Muscle of arm (tissue), 12 donors: ENCODE results near the gene EEF1AKMT1. TPM values are rescaled to one million over a fixed set of nuclear protein-coding genes. Genes with fewer than 3 reads are reported as not detected.
"Not testable (repeated sequence)": the region's sequence is repeated elsewhere in the genome, so short reads cannot be mapped to it uniquely, and the experiment has no call there.

Source experiments
- DNase-seq: peaks from one replicate; pipeline ENCODE4 v3.0.0-alpha.2; 2013
- polyA plus RNA-seq, 12 donors: library from polyadenylated mRNA; unstranded; fragments of 120-200 nt; gene quantifications; one replicate each; pipeline ENCODE4 v1.2.1, GENCODE V29; 2013; ENCODE audit not compliant: insufficient read length in 12 of 12

EEF1AKMT1 gene
- polyA plus RNA-seq, 12 donors: 9.9 to 17.1 (median 13.8) TPM; not detected in 2

DNA sequence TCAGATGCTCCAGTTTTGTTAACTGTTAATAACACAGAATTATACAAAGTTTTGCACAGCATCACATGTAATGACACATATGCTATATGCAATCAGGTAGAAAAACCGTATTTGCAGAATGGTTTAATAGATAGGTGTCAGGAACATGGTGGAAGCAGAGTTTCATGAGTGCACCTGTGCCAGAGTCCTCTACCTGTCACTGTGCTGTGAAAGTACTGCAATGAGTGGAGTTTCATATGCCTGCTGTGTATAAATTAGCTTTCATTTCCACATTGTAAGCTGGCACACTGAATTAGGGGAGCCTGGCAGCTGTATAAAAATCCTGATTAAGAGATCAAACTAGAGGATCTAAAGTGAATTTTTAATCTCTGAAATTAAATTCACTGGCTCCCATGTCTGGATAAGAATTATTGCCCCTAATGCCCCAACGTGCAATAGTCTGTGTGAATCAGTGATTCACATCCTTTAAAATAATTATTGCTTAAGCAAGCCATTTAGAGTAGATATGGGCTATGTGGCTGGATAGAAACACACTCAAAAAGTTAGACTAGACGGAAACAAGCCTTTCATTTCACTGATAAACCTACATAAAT is 8.5 kb upstream of the EEF1AKMT1 start:
- no peak for DNase-seq

DNA sequence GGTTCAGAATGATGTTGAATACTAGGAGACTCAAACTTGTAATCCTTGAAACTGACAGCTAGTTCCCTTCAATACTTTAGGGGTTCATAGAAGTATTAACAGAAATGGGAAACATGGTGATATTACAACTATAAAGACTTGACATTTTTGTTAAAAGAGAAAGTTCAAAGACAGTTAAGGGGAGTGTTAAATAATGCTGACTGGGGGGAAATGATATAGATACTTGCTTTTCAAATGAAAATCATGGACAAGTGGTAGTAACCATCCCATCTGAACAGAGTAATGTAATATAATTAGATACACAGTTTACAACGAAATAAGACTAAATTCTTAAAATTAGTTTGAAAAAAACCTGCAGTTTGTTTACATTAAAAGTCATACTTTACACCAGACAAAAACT is 6.6 kb upstream of the EEF1AKMT1 start:
- no peak for DNase-seq

DNA sequence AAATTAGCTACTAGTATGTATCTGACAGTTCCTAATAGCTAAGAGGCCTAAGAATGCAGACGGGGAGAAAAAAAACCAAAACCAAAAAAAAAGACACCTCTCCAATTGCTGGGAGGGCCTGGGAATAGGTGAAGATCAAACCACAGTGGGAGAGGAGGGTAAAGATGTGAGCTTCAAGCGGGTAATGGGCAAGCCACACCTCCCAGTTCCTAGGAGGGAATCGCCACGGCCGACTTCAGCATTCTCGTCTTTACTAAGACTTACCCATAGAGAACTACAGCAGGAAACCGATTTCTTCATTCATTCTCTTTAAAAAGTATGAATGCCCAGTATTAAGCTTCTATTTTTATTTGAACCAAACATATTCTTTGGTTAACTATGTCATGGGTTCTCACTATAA is 5.6 kb upstream of the EEF1AKMT1 start:
- no peak for DNase-seq

DNA sequence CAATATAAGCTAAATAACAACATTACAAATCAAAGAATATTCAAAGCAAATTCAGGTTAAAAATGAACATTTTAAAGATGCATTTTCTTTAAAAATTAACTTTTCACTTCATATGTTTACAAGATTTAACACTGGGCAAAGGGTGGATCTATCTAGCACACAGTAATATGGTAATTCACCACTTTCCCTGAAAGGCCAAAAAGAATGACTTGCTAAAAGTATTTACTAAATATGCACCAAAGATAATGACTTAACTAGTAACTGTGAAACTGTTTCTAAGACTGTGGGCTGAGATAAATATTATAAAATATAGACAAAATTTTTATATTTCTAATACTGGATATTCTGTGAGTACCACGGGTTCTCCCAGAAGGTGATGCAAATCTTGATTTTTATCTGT is 4.5 kb upstream of the EEF1AKMT1 start:
- DNase-seq: no peak

DNA sequence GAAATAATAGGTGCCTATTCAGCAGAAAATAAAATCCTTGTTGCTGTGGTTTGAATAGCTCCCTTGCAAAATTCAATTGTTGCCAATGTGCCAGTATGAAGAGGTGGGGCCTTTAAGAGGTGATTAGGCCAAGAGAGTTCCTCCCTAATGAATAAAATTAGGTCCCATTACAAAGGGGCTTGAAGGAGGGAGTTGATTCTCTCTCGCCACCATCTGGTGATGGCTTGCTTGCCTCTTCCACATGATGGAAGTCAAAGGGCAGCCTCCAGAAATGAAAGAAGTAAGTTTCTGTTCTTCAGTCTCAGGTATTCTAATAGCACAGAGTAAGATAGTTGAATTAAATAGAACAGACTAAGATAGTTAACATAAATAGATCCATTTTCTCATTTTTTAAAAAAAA is 3.0 kb upstream of the EEF1AKMT1 start:
- DNase-seq: no peak

DNA sequence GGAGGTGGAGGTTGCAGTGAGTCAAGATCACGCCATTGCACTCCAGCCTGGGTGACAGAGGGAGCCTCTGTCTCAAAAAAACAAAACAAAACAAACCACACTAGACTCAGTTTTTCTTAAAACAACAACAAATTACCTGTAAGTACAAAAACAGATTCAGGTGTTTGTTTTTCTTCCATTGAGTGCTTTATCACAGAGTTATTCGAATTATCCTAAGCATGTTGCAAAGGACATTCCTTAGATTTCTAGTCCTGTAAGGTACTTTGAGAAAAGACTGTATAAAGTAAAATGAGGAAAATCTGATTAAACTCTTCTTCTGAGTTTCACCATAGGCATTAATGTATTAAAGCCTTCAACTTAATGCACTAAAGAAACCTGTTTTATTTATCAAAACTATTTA is 2.2 kb upstream of the EEF1AKMT1 start:
- no peak for DNase-seq

DNA sequence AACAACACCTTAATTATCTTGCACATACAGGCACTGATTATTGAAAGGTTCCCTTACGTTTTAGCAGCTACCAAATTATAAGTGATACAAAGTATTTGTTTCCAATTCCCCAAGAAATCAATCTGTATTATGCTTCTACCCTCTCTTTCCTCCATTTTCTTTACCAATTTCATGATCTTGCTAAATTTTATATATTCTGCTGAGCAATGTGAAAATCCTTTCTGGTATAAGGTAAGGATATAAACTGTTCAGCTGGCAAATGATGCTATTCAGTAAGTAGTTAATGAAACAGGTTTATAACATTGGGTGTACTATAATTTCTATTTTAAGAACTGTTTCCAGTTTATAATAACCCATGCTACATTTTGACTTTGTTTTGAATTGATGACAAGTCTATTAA is 985 bp upstream of the EEF1AKMT1 start:
- DNase-seq: no peak

DNA sequence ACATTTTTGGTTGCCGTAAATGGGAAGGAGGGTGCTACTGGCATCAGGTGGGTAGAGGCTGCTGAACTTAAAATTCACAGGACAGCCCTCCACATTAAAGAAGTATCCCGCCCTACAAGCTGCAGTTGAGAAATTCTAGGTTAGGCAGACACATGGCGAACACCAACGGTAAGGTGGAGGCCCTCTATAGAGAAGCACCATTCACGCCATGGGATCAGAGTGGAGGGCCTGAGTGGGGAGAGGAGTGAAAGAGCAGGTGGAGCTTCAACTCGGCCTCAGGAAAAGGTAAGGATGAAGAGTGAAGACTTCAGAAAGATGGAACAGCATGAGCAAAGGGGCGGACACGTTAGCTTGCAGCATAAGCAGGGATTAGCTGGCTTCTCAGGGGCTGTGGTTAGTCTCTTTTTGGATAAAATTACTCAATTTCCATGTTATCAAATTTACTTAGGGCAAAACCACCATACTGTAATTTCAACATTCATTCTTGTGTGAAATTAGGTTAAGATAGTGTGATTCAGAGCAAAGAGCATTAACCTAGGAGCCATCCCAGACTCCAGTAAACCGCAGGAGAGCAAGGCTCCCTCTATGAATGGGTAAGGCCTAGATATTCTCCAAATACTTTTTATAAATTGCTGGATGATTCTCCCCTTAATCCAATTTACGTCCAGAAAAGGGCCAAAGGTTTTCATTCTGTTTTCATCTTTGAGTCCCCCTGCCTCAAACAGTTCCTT is 1.2 kb downstream of the EEF1AKMT1 start:
- no peak for DNase-seq

DNA sequence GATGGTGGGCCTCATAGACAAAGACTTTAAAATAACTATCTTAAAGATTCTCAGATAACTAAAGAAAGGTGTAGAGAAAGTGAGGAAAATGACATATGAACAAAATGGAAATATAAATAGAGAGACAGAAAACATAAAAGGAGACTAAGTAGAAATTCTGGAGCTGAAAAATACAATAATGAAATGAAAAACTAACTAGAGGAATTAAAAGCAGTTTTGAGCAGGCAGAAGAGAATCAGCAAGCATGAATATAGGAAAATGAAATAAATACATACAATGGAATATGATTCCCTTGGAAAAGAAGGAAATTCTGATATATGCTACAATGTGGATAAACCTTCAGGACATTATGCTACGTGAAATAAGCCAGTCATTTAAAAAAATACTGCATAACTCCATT is 3.9 kb downstream of the EEF1AKMT1 start:
- no peak for DNase-seq

DNA sequence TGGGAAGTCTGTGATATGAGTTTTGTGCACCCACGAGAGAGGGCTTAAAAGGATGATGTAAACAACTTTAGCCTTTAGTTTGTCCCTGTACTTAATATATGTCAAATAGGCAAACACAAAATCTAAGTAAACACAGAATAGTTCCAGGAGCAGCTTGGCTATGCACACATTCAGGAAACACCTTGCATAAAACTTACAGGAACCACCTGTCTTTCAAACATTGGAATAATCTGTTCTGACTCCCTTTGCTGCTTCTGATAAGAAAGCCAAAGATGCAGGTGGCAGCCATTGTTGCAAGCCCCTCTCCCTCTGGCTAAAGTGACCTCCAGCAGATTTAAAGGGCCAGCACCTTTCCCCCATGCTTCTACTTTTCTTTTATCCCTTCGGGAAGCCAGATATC is 4.7 kb downstream of the EEF1AKMT1 start:
- DNase-seq: no peak

DNA sequence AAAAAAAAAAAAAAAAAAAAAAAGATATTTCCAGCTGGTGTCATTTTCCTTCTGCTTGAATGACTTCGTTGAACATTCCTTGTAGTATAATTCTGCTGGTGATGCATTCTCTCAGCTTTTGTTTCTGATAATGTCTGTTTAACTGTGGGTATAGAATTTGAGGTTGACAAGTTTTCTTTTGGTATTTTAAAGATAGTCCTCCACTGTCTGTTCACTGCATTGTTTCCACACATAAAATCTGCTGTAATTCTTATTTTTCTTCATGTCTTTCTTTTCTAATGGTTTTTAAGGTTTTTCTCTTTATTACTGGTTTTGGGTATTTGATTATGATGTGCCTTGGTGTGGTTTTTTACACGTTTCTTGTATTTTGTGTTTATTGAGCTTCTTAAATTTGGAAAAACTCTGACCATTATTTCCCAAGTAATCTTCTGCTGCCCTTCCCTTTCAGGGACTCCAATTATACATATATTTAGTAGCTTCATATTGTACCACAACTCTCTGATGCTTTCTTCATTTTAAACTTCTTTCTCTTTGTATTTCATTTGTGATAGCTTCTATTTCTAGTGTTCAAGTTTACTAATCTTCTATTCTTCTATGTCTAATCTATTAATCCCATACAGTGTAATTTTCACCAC is 6.3 kb downstream of the EEF1AKMT1 start:
- DNase-seq: no peak

DNA sequence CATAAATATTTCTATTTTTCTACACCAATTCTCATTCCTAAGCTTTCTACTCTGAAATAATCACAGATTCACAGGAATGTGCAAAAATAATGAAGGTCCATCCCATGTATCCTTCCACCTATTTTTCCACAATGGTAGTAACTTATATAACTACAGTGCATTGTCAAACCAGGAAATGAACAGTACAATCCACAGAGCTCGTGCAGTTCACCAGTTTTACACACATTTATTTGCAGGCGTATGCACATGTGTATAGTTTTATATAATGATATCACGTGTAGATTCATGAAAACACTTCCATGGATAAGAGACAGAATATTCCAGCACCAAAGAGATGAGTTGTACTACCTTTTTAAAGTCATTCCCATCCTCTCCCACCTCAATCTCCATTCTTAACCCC is 12.9 kb downstream of the EEF1AKMT1 start:
- DNase-seq: no peak

DNA sequence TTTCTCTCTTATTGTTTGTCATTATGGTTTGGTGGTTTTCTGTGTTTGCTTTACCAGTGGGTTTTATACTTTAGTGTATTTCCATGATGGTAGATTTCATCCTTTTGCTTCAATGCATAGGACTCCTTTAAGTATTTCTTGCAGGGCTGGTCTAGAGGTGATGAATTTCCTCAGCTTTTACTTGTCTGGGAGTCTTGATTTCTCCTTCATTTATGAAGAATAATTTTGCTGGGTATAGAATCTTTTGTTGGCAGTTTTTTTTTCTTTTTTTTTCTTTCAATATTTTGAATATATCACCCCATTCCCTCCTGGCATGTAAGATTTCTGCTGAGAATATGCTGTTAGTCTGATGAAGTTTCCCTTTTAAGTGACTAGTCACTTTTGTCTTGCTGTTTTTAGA is 19.8 kb downstream of the EEF1AKMT1 start:
- DNase-seq: no peak

DNA sequence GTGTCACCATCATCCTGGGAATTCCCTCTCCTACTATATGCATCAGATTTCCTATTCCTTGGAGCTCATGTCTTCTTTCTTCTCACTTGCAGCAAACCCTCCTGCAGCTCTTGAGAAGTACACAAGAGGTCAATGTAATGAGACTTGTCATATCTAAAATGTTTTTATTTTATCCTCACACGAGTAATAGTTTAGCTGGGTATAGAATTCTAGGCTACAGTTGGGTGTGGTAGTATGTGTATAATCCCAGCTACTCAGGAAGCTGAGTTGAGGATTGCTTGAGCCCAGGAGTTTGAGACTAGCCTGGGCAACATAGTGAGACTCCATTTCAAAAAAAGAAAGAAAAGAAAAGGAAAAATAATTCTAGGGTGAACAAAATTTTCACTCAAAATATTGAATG is 24.4 kb downstream of the EEF1AKMT1 start:
- DNase-seq: no peak

DNA sequence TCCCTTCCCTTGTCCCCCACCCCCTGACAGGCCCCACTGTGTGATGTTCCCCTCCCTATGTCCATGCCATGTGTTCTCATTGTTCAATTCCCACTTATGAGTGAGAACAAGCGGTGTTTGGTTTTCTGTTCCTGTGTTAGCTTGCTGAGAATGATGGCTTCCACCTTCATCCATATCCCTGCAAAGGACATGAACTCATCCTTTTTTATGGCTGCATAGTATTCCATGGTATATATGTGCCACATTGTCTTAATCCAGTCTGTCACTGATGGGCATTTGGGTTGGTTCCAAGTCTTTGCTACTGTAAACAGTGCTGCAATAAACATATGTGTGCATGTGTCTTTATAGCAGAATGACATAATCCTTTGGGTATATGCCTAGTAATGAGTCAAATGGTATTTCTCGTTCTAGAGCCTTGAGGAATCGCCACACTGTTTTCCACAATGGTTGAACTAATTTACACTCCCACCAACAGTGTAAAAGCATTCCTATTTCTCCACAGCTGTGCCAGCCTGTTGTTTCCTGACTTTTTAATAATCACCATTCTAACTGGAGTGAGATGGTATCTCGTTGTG is 29.8 kb downstream of the EEF1AKMT1 start:
- not testable (repeated sequence) for DNase-seq

DNA sequence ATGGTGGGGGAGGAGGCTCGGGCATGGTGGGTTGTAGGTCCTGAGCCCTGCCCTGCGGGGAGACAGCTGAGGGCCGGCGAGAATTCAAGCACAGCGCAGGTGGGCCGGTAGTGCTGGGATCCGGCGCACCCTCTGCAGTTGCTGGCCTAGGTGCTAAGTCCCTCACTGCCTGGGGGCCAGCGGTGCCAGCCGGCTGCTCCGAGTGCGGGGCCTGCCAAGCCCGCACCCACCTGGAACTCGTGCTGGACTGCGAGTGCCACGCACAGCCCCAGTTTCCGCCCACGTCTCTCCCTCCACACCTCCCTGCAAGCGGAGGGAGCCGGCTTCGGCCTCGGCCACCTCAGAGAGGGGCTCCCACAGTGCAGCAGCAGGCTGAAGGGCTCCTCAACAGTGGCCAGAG is 33.7 kb downstream of the EEF1AKMT1 start:
- DNase-seq: no peak

DNA sequence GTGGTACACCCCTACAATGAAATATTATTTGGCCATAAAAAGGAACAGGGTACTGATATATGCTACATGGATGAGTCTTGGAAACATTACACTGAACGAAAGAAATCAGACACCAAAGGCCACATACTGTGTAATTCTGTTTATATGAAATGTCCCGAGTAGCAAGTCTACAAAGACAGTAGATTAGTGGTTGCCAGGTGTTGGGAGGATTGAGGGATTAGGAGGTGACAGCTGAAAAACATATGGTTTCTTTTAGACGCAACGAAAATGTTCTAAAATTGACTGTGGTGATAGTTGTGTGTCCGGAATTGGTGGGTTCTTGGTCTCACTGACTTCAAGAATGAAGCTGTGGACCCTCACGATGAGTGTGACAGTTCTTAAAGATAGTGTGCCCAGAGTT is 35.1 kb downstream of the EEF1AKMT1 start:
- DNase-seq: no peak

DNA sequence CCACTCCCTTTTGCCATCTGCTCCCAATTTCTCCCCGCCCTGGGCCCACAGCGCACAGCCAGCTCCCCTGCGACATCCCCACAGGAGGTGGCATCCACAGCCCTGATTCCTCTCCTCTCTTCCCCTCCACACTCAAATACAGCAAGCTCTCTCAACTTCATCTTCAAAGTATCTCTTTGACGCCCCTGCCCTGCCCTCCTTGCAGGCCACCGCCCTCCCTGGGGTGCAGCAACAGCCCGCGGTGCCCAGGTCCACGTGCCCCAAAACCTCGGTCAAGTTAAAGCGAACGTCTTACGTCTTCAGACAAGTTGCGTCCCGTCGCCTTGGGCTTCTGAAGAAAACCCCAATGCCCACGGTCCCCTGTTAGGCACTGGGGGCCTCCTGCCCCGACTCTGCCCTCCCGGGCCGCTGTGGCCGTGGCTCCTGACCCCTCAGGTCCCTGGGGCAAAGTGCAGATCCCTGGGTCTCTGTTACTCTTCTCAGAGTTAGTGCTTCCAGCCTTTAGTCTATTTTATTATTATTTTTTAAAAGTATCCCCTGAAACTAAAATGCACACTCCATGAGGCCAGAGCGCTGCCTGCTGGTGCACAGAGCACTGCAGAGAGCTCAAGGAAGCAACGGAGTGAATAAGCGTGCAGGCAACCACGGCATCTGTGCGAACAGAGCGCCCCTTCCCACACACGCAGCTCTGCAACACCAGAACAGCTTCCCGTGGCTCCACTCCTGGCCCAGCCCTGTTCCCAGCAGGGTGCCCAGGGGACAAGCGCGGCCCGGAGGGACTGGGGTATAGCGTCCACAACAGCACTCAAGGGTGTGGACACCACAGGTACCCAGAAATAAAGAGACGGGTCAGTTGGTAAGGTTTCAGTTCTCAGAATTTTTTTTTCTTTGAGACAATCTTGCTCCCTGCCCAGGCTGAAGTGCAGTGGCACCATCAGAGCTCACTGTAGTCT is 43.9 kb downstream of the EEF1AKMT1 start:
- no peak for DNase-seq

DNA sequence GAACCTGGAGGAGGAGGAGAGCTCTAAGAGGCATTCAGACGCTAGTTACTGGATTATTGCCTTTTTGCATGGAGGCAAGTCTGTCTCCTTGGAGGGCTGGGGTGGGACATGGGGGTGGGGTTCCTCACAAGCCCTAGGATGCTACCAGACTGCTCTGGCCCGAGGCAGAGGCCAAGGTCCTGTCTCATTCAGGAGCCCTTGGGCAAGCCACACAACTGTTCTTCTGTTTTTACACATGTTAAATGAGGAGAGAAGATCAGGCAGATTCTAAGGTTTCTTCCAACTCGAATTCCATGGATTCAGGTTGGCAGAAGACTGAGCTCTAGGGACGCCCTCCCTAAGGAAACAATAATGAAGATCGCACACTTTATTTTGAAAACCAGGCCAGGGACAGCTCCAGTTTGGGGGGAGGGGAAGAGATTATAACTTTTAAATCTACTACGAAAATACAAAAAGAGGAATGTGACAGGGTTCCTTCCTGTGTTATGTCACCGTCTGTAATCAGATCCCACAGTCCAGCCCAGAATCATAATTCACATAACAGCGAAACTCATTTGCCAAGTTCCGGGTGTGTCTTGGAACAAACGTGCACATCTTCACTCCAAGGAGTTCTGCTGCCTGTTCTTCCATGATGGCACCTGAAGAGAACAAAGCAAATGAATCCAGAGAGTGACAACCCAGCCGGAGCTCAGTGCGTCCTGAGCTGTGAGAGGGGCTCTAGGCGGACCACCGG is 45.0 kb downstream of the EEF1AKMT1 start:
- peak; percentile 82 for DNase-seq

DNA sequence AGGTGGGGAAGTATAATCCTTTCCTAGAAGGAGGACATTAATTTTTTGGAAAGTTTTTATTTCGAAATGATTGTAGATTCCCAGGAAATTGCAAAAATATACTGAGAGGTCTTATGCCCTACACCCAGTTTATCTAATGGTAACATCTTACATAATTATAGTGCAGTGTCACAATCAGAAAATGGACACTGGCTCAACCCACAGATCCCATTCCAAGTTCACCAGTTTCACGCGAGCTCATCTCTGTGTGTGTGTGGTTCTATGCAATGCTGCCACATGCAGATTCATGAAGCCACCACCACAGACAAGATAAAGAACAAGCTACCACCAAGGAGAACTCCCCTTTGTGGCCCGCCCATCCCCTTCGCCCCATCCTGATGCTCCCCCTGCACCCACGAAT is 45.9 kb downstream of the EEF1AKMT1 start:
- no peak for DNase-seq
